ENCODE results near the gene LY6G6C. TPM values are rescaled to one million over a fixed set of nuclear protein-coding genes. Genes with fewer than 3 reads are reported as not detected.

The LY6G6C gene
- total and polyA plus RNA-seq, 2 of the 4 experiments (the other 2 are of a cell fraction) = not detected

GRCh38 chr6:31763619-31763940 lies 42.0 kb upstream of the LY6G6C start:
- in situ Hi-C loops (cut with MboI; ENCODE audit: low sequenced_read_pairs) (no loop called here), dilution Hi-C loops (cut with HindIII; ENCODE audit: low sequenced_read_pairs, unreplicated experiment) (no loop called here), intact Hi-C loops (cut with micrococcal nuclease) (no loop called here)
- no TSS peak for BruUV-seq (replicated peaks)
- no peak overlapping the region for H2BK15ac ChIP-seq (ENCODE audit: low read depth, low read length)
- DNase-seq (peak; percentile 21), ATAC-seq (ENCODE audit: low read depth) (peak; percentile 88)
- H3K4me2 ChIP-seq (ENCODE audit: low read depth, low read length) = no peak overlapping the region
- peak overlapping the region; percentile 65 for H2AK5ac ChIP-seq (ENCODE audit: low read depth, low read length)
- H3K9me1 ChIP-seq (ENCODE audit: insufficient read depth, low read length) = peaks cover 10% of the 10 kb centered on the region
- H4K8ac ChIP-seq (ENCODE audit: low read depth in 2 of 2, low read length in 2 of 2) = peak overlapping the region in 1 of 2 experiments; percentile 65; a peak in 1 of 4 replicates
- no peak overlapping the region for H3K27ac ChIP-seq (ENCODE audit: insufficient read depth, low read length)
- H3K27me3 ChIP-seq (ENCODE audit: control insufficient read depth, insufficient read depth, low read length) = no peaks in the 10 kb centered on the region
- H3K9me3 ChIP-seq (ENCODE audit: control insufficient read depth, insufficient read depth, low read length) = no peaks in the 10 kb centered on the region
- no peak overlapping the region; the same call in 1 of the 2 replicates for H3K56ac ChIP-seq (ENCODE audit: extremely low read depth, insufficient read depth, low read length)
- no peak overlapping the region for H3K18ac ChIP-seq (ENCODE audit: low read depth, low read length)
- no peak overlapping the region for H3K9ac ChIP-seq (ENCODE audit: low read depth, low read length)
- peak overlapping the region; percentile 64 for H2AFZ ChIP-seq (replicated peaks; ENCODE audit: low read length, poor library complexity)
- H3K79me1 ChIP-seq (ENCODE audit: low read depth in 1 of 2, low read length in 2 of 2) = no peaks in the 10 kb centered on the region
- H3K14ac ChIP-seq (replicated peaks; ENCODE audit: low read depth, low read length) = peak overlapping the region; percentile 74
- peaks cover 5% of the 10 kb centered on the region; the same call in 1 of the 2 replicates for H3K36me3 ChIP-seq (ENCODE audit: control insufficient read depth, insufficient read depth, low read length)
- H2BK5ac ChIP-seq (ENCODE audit: low read depth, low read length, poor library complexity, severe bottlenecking) = peak overlapping the region; percentile 5
- no peaks in the 10 kb centered on the region for H4K20me1 ChIP-seq (ENCODE audit: insufficient read depth, low read length)
- no peak overlapping the region for H3K23ac ChIP-seq (ENCODE audit: low read depth, low read length)
- peak overlapping the region; percentile 71 for H2AK9ac ChIP-seq (replicated peaks; ENCODE audit: low read depth, low read length, poor library complexity)
- peak overlapping the region; percentile 66 for H3K4ac ChIP-seq (ENCODE audit: low read depth, low read length)
- TF ChIP-seq BHLHE40 (IDR thresholded peaks at IDR 0.05; ENCODE audit: low read depth, low read length) (peak; percentile 70; the same call in 1 of the 2 replicates), ELK1 (IDR thresholded peaks at IDR 0.05; ENCODE audit: borderline replicate concordance, low read depth, low read length) (no peak), USF2 (IDR thresholded peaks at IDR 0.05; ENCODE audit: low read depth, low read length) (no peak), RAD21 (IDR thresholded peaks at IDR 0.05; ENCODE audit: low read length) (no peak)
- 0 out of 2 replicates have a peak overlapping the region, but pooled peaks have one; percentile 14 for H2BK120ac ChIP-seq (ENCODE audit: low read depth, low read length)
- WGBS, 2 experiments (ENCODE audit: extremely low coverage in 2 of 2, insufficient read length in 1 of 2) = 0% methylated on average over 1 of the region's 1 CpG; no CpG with 5 or more reads in 1 of the 2 experiments
- H3K4me3 ChIP-seq (ENCODE audit: insufficient read depth, low read depth, low read length) = no peak overlapping the region
- ChIA-PET CTCF (interaction anchor here (0.6 kb wide), 1 partner anchor 28 kb away, joined by 3 read pairs; no protein-coding TSS in a partner anchor), POLR2A (ENCODE audit: unreplicated experiment) (no interaction called here)
- no peak overlapping the region for H4K5ac ChIP-seq (ENCODE audit: low read depth, low read length)
- peaks cover 4% of the 10 kb centered on the region for H3K4me1 ChIP-seq (ENCODE audit: control insufficient read depth, insufficient read depth, low read length)
- no peak overlapping the region; the same call in 1 of the 2 replicates for H4K91ac ChIP-seq (ENCODE audit: insufficient read depth, low read depth, low read length)
- no peak overlapping the region for H2BK20ac ChIP-seq (ENCODE audit: low read depth, low read length)
